ENCODE results near the gene EYS. TPM values are rescaled to one million over a fixed set of nuclear protein-coding genes. Genes with fewer than 3 reads are reported as not detected.

The EYS gene
- polyA plus RNA-seq, 1 experiment: not detected

GRCh38 chr6:65199683-65200082 is 507.3 kb downstream of the EYS start:
- Histone ChIP-seq H3K9me3 (ENCODE audit: control insufficient read depth, insufficient read depth, low read length) (no peaks in the 10 kb centered on the region), H3K27me3 (ENCODE audit: control insufficient read depth, insufficient read depth, low read length) (no peaks in the 10 kb centered on the region), H3K27ac (ENCODE audit: low read depth, low read length) (no peak overlapping the region), H3K4me3 (ENCODE audit: low read depth, low read length) (no peak overlapping the region)
- TF ChIP-seq, protein P1, sequence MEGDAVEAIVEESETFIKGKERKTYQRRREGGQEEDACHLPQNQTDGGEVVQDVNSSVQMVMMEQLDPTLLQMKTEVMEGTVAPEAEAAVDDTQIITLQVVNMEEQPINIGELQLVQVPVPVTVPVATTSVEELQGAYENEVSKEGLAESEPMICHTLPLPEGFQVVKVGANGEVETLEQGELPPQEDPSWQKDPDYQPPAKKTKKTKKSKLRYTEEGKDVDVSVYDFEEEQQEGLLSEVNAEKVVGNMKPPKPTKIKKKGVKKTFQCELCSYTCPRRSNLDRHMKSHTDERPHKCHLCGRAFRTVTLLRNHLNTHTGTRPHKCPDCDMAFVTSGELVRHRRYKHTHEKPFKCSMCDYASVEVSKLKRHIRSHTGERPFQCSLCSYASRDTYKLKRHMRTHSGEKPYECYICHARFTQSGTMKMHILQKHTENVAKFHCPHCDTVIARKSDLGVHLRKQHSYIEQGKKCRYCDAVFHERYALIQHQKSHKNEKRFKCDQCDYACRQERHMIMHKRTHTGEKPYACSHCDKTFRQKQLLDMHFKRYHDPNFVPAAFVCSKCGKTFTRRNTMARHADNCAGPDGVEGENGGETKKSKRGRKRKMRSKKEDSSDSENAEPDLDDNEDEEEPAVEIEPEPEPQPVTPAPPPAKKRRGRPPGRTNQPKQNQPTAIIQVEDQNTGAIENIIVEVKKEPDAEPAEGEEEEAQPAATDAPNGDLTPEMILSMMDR (IDR thresholded peaks at IDR 0.05; ENCODE audit: low read depth, low read length): no peak
- ChIA-PET CTCF (no interaction called here), POLR2A (no interaction called here)
- DNase-seq (ENCODE audit: low read depth, low spot score): peak; percentile 6

GRCh38 chr6:65199121-65199520 is 507.9 kb downstream of the EYS start:
- DNase-seq (ENCODE audit: low read depth, low spot score): no peak
- H3K4me3 ChIP-seq (ENCODE audit: low read depth, low read length): no peak overlapping the region
- CTCF ChIA-PET: no interaction called here
- no peaks in the 10 kb centered on the region for H3K27me3 ChIP-seq (ENCODE audit: control insufficient read depth, insufficient read depth, low read length)
- H3K27ac ChIP-seq (ENCODE audit: low read depth, low read length): no peak overlapping the region
- POLR2A ChIA-PET: no interaction called here
- H3K9me3 ChIP-seq (ENCODE audit: control insufficient read depth, insufficient read depth, low read length): no peaks in the 10 kb centered on the region
- TF ChIP-seq, protein P1 (IDR thresholded peaks at IDR 0.05; ENCODE audit: low read depth, low read length): no peak

- Histone ChIP-seq H3K9me3 (ENCODE audit: control insufficient read depth, insufficient read depth, low read length) (no peaks in the 10 kb centered on the region), H3K27ac (ENCODE audit: low read depth, low read length) (no peak overlapping the region), H3K4me3 (ENCODE audit: low read depth, low read length) (no peak overlapping the region), H3K27me3 (ENCODE audit: control insufficient read depth, insufficient read depth, low read length) (no peaks in the 10 kb centered on the region)
- POLR2A ChIA-PET: no interaction called here
- TF ChIP-seq, protein P1 (IDR thresholded peaks at IDR 0.05; ENCODE audit: low read depth, low read length): no peak
- no peak for DNase-seq (ENCODE audit: low read depth, low spot score)
- CTCF ChIA-PET: no interaction called here
These were observed 515.6 kb downstream of the EYS start for GRCh38 chr6:65191471-65191870.

GRCh38 chr6:65189236-65189881 is 517.7 kb downstream of the EYS start:
- TF ChIP-seq, protein P1 (IDR thresholded peaks at IDR 0.05; ENCODE audit: low read depth, low read length): no peak
- no peak overlapping the region for H3K4me3 ChIP-seq (ENCODE audit: low read depth, low read length)
- no peak for DNase-seq (ENCODE audit: low read depth, low spot score)
- no peaks in the 10 kb centered on the region for H3K9me3 ChIP-seq (ENCODE audit: control insufficient read depth, insufficient read depth, low read length)
- no peak overlapping the region for H3K27ac ChIP-seq (ENCODE audit: low read depth, low read length)
- ChIA-PET CTCF (no interaction called here), POLR2A (no interaction called here)
- H3K27me3 ChIP-seq (ENCODE audit: control insufficient read depth, insufficient read depth, low read length): no peaks in the 10 kb centered on the region

DNA sequence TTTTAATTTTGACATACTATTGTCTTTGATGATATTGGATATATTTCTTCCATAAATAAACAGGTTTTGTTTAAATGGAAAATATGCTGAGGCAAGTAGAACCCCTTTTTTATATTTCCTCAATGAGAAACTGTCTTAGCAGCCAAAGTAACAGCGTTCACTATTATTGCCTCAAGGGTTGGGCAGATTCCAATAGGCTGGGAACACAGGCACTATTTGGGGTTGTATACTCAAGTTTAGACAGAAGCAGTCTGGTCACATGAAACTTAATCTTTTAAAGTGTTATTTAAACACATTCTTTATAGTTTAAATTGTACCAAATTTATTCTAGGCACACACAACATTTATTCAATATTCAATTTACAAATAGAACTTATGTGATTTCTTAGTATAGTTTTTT is 520.2 kb downstream of the EYS start:
- H3K4me3 ChIP-seq (ENCODE audit: low read depth, low read length): no peak overlapping the region
- TF ChIP-seq, protein P1 (IDR thresholded peaks at IDR 0.05; ENCODE audit: low read depth, low read length): no peak
- POLR2A ChIA-PET: no interaction called here
- no peaks in the 10 kb centered on the region for H3K27me3 ChIP-seq (ENCODE audit: control insufficient read depth, insufficient read depth, low read length)
- no peak for DNase-seq (ENCODE audit: low read depth, low spot score)
- CTCF ChIA-PET: no interaction called here
- no peak overlapping the region for H3K27ac ChIP-seq (ENCODE audit: low read depth, low read length)
- no peaks in the 10 kb centered on the region for H3K9me3 ChIP-seq (ENCODE audit: control insufficient read depth, insufficient read depth, low read length)

All from AG04450 (cell line).